DOHH2 (cell line): ENCODE data around the gene CNOT6.
A peak's percentile ranks its signal among the peaks of the same experiment; 100 is the strongest.

Experiments used
- H3F3A ChIP-seq: fragments of 200-600 bp; sonication (generic), shearing (Covaris generic); 2 replicates; pipeline ENCODE4 v1.6.0; 2016; ENCODE audit warnings: antibody characterized with exemption, mild to moderate bottlenecking; ENCODE audit not compliant: control insufficient read depth, insufficient read depth
- H3K27ac ChIP-seq: fragments of 200-600 bp; sonication (generic); 2 replicates; pipeline ENCODE4 v1.5.1; 2014; ENCODE audit warnings: low read depth, mild to moderate bottlenecking, low read length, moderate library complexity
- H3K27me3 ChIP-seq: fragments of 200-600 bp; sonication (generic); 2 replicates; pipeline ENCODE4 v1.6.1; 2014; ENCODE audit warnings: mild to moderate bottlenecking, low read length, mixed read lengths; ENCODE audit not compliant: control insufficient read depth
- H3K36me3 ChIP-seq: fragments of 200-600 bp; sonication (generic); 2 replicates; pipeline ENCODE4 v1.6.1; 2014; ENCODE audit warnings: mild to moderate bottlenecking, low read length, moderate library complexity, mixed read lengths; ENCODE audit not compliant: control insufficient read depth
- H3K4me1 ChIP-seq: fragments of 200-600 bp; sonication (generic); 2 replicates; pipeline ENCODE4 v1.6.1; 2014; ENCODE audit warnings: mild to moderate bottlenecking, low read length, mixed read lengths; ENCODE audit not compliant: control insufficient read depth
- H3K4me2 ChIP-seq: fragments of 200-600 bp; sonication (generic); 2 replicates; pipeline ENCODE4 v1.6.0; 2014; ENCODE audit warnings: mild to moderate bottlenecking, low read length, moderate library complexity
- H3K4me3 ChIP-seq: fragments of 200-600 bp; sonication (generic); 2 replicates; pipeline ENCODE4 v1.5.1; 2014; ENCODE audit warnings: mild to moderate bottlenecking, low read length, mixed read lengths
- H3K79me2 ChIP-seq: fragments of 200-600 bp; sonication (generic); 2 replicates; pipeline ENCODE4 v1.6.1; 2014; ENCODE audit warnings: mild to moderate bottlenecking, low read length, mixed read lengths; ENCODE audit not compliant: control insufficient read depth
- H3K9me2 ChIP-seq: fragments of 200-600 bp; sonication (generic); replicated peaks from 2 replicates; pipeline ENCODE4 v1.6.1; 2014; ENCODE audit warnings: mild to moderate bottlenecking, low read length, mixed read lengths; ENCODE audit not compliant: control insufficient read depth
- H3K9me3 ChIP-seq: fragments of 200-600 bp; sonication (generic); 2 replicates; pipeline ENCODE4 v1.6.1; 2014; ENCODE audit warnings: antibody characterized with exemption, low read length, mixed read lengths; ENCODE audit not compliant: control insufficient read depth, insufficient read depth
- H4K20me1 ChIP-seq: fragments of 200-600 bp; sonication (generic); 2 replicates; pipeline ENCODE4 v1.6.0; 2014; ENCODE audit warnings: low read depth, mild to moderate bottlenecking, antibody characterized with exemption, low read length, moderate library complexity; ENCODE audit not compliant: control insufficient read depth, insufficient read depth
- CTCF ChIP-seq: fragments of 200-600 bp; sonication (generic); IDR thresholded peaks from one replicate; pipeline ENCODE4 v1.5.1; 2014; ENCODE audit warnings: antibody characterized with exemption, mild to moderate bottlenecking, low read depth, low read length; ENCODE audit not compliant: poor library complexity, severe bottlenecking
- EZH2phosphoT487 ChIP-seq: fragments of 200-600 bp; sonication (generic); IDR thresholded peaks from 2 replicates; pipeline ENCODE4 v1.6.1; 2017; ENCODE audit warnings: borderline replicate concordance, mild to moderate bottlenecking, antibody characterized with exemption, low read length, moderate library complexity, mixed read lengths

The CNOT6 gene

GRCh38 chr5:180484813-180485212, 9.4 kb upstream of the CNOT6 start:
- no peak overlapping the region for H3K27ac ChIP-seq
- H3K4me3 ChIP-seq = no peak overlapping the region
- H3K4me1 ChIP-seq = no peaks in the 10 kb centered on the region
- H3K9me3 ChIP-seq = no peaks in the 10 kb centered on the region
- H4K20me1 ChIP-seq = no peaks in the 10 kb centered on the region
- H3K27me3 ChIP-seq = no peaks in the 10 kb centered on the region
- TF ChIP-seq EZH2phosphoT487 (no peak), CTCF (peak; percentile 4)
- H3K36me3 ChIP-seq = no peaks in the 10 kb centered on the region
- no peaks in the 10 kb centered on the region for H3K9me2 ChIP-seq
- no peak overlapping the region for H3K4me2 ChIP-seq
- no peaks in the 10 kb centered on the region for H3K79me2 ChIP-seq
- no peaks in the 10 kb centered on the region for H3F3A ChIP-seq

DNA sequence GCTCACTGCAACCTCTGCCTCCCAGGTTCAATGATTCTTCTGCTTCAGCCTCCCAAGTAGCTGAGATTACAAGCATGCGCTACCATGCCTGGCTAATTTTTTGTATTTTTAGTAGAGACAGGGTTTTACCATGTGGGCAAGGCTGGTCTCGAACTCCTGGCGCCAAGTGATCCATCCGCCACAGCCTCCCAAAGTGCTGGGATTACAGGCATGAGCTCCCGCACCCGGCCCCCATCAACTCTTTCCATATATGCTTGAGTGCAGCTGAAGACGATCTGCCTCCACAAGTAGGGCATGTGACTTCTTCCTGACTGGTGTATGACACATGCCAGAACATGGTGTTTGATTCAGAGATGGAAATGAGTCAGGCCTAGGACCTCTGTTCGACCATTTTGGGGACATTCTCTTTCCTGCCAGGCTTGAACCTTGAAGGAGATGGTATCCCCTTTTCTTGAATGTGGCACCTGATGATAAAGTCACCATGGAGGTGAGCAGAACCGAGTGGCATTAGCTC, 7.5 kb upstream of the CNOT6 start:
- no peaks in the 10 kb centered on the region for H3K4me1 ChIP-seq
- no peaks in the 10 kb centered on the region for H4K20me1 ChIP-seq
- TF ChIP-seq CTCF (no peak), EZH2phosphoT487 (no peak)
- H3K4me3 ChIP-seq = no peak overlapping the region
- H3F3A ChIP-seq = no peaks in the 10 kb centered on the region
- H3K9me3 ChIP-seq = no peaks in the 10 kb centered on the region
- no peaks in the 10 kb centered on the region for H3K27me3 ChIP-seq
- H3K4me2 ChIP-seq = no peak overlapping the region
- no peaks in the 10 kb centered on the region for H3K79me2 ChIP-seq
- no peaks in the 10 kb centered on the region for H3K36me3 ChIP-seq
- no peak overlapping the region for H3K27ac ChIP-seq
- no peaks in the 10 kb centered on the region for H3K9me2 ChIP-seq

GRCh38 chr5:180487556-180487955, 6.6 kb upstream of the CNOT6 start:
- Histone ChIP-seq H3F3A (no peaks in the 10 kb centered on the region), H3K36me3 (no peaks in the 10 kb centered on the region), H4K20me1 (no peaks in the 10 kb centered on the region), H3K4me3 (no peak overlapping the region), H3K4me2 (no peak overlapping the region), H3K9me2 (no peaks in the 10 kb centered on the region), H3K4me1 (no peaks in the 10 kb centered on the region), H3K27ac (no peak overlapping the region), H3K79me2 (no peaks in the 10 kb centered on the region), H3K9me3 (no peaks in the 10 kb centered on the region), H3K27me3 (no peaks in the 10 kb centered on the region)
- TF ChIP-seq CTCF (no peak), EZH2phosphoT487 (no peak)
